Metanephros (tissue), 2 donors: Measurements from ENCODE around the gene GPR42. TPM values are rescaled to one million over a fixed set of nuclear protein-coding genes. Genes with fewer than 3 reads are reported as not detected.

Source experiments
- small RNA-seq: library from RNA; depleted of rRNA; stranded (forward); fragments of <200 nt; gene quantifications from one replicate; pipeline ENCODE3, GENCODE V24; 2014; ENCODE audit warnings: low replicate concordance
- total RNA-seq: library from RNA; depleted of rRNA; stranded (reverse); fragments of >200 nt; gene quantifications from one replicate; pipeline ENCODE4 v1.2.3, GENCODE V29; 2014

Gene GPR42
- not detected for total RNA-seq

GRCh38 chr19:35370722-35371121 lies at the start of gene GPR42:
TSS of gene GPR42 (plus strand) at chr19:35371068. CDS start at chr19:35371360, 292 bp downstream.

GRCh38 chr19:35328851-35329285 lies 42.0 kb upstream of the GPR42 start, which contains the start of gene CD22:
TSS of gene CD22 (plus strand) at chr19:35329187. CDS start at chr19:35332041, 2,854 bp downstream.

GRCh38 chr19:35347171-35347929 lies 23.5 kb upstream of the GPR42 start, which contains the start of gene FFAR1:
TSS of gene FFAR1 (plus strand) at chr19:35347902. CDS start at chr19:35351552, 3,650 bp downstream.

GRCh38 chr19:35357867-35358573 lies 12.8 kb upstream of the GPR42 start, which contains the start of gene FFAR3:
TSS of gene FFAR3 (plus strand) at chr19:35358460. CDS start at chr19:35358891, 431 bp downstream.

Small RNA genes lying within 50 kb of the gene (small RNA-seq; reads per million reads assigned to genes)
- gene RN7SL491P, result not detected

Other genes with a start within 250 kb of the GPR42 start
- 5.1 TPM for gene LGI4, start 236.0 kb upstream of the GPR42 start, total RNA-seq
- 19.7 TPM for gene FXYD1, start 232.2 kb upstream of the GPR42 start, total RNA-seq
- gene FXYD7, start 227.8 kb upstream of the GPR42 start, total RNA-seq, result 0.41 TPM
- gene FXYD5, start 216.3 kb upstream of the GPR42 start, total RNA-seq, result 14.9 TPM
- not detected for gene FAM187B, start 142.3 kb upstream of the GPR42 start, total RNA-seq
- gene LSR, start 122.1 kb upstream of the GPR42 start, total RNA-seq, result 59.6 TPM
- gene USF2, start 102.1 kb upstream of the GPR42 start, total RNA-seq, result 75.1 TPM
- not detected for gene HAMP, start 88.5 kb upstream of the GPR42 start, total RNA-seq
- 9.2 TPM for gene MAG, start 78.9 kb upstream of the GPR42 start, total RNA-seq
- 6.7 TPM for gene CD22, start 41.9 kb upstream of the GPR42 start, total RNA-seq
- gene FFAR1, start 23.2 kb upstream of the GPR42 start, total RNA-seq, result 0.23 TPM
- gene FFAR3, start 12.6 kb upstream of the GPR42 start, total RNA-seq, result 0.76 TPM
- 1.5 TPM for gene FFAR2, start 77.2 kb downstream of the GPR42 start, total RNA-seq
- not detected for gene KRTDAP, start 119.4 kb downstream of the GPR42 start, total RNA-seq
- 47.1 TPM for gene DMKN, start 142.6 kb downstream of the GPR42 start, total RNA-seq
- not detected for gene SBSN, start 157.2 kb downstream of the GPR42 start, total RNA-seq
- gene GAPDHS, start 162.4 kb downstream of the GPR42 start, total RNA-seq, result not detected
- gene TMEM147, start 174.6 kb downstream of the GPR42 start, total RNA-seq, result 74.1 TPM
- gene ATP4A, start 192.6 kb downstream of the GPR42 start, total RNA-seq, result 0.41 TPM
- gene PMIS2, start 215.1 kb downstream of the GPR42 start, total RNA-seq, result not detected
- 14.3 TPM for gene HAUS5, start 241.7 kb downstream of the GPR42 start, total RNA-seq